Astrocyte (in vitro differentiated cells and primary cell): ENCODE data around the gene P4HB. TPM values are rescaled to one million over a fixed set of nuclear protein-coding genes. Genes with fewer than 3 reads are reported as not detected.

Source experiments
- DNase-seq: peaks from one replicate; pipeline ENCODE4 v3.0.0-alpha.2; 2010; ENCODE audit warnings: low read depth
- FAIRE-seq: peaks from 2 replicates; lab custom pipeline; 2011; peaks lifted over from hg19 to GRCh38; lab: Jason Lieb, UNC
- H2AFZ ChIP-seq: 2 replicates; pipeline ENCODE4 v1.6.0; 2012; ENCODE audit warnings: low read depth, low read length, inconsistent platforms
- H3K27ac ChIP-seq: 2 replicates; pipeline ENCODE4 v1.5.1; 2011; ENCODE audit warnings: low read depth, low read length, inconsistent platforms
- H3K27me3 ChIP-seq: 2 replicates; pipeline ENCODE4 v1.6.0; 2011; ENCODE audit warnings: low read length, inconsistent platforms; ENCODE audit not compliant: insufficient read depth
- H3K36me3 ChIP-seq: 2 replicates; pipeline ENCODE4 v1.5.1; 2011; ENCODE audit warnings: low read length, inconsistent platforms; ENCODE audit not compliant: insufficient read depth
- H3K4me1 ChIP-seq: 2 replicates; pipeline ENCODE4 v1.5.1; 2011; ENCODE audit warnings: low read length, inconsistent platforms; ENCODE audit not compliant: insufficient read depth
- H3K4me2 ChIP-seq: 2 replicates; pipeline ENCODE4 v1.6.0; 2012; ENCODE audit warnings: low read length, inconsistent platforms
- H3K4me3 ChIP-seq: 2 replicates; pipeline ENCODE4 v1.5.1; 2011; ENCODE audit warnings: low read depth, mild to moderate bottlenecking, low read length, inconsistent platforms; ENCODE audit not compliant: insufficient read depth
- H3K79me2 ChIP-seq: 2 replicates; pipeline ENCODE4 v1.6.0; 2012; ENCODE audit warnings: mild to moderate bottlenecking, low read length, inconsistent platforms; ENCODE audit not compliant: insufficient read depth
- H3K9ac ChIP-seq: 2 replicates; pipeline ENCODE4 v1.6.0; 2012; ENCODE audit warnings: mild to moderate bottlenecking, low read length, inconsistent platforms
- H3K9me3 ChIP-seq: 2 replicates; pipeline ENCODE4 v1.5.1; 2012; ENCODE audit warnings: low read depth, mild to moderate bottlenecking, low read length, inconsistent platforms; ENCODE audit not compliant: insufficient read depth
- H4K20me1 ChIP-seq: 2 replicates; pipeline ENCODE4 v1.6.0; 2012; ENCODE audit warnings: low read length, inconsistent platforms; ENCODE audit not compliant: insufficient read depth
- H3K27ac Mint-ChIP-seq: one replicate; pipeline ENCODE4 v1.8.0; 2021; ENCODE audit warnings: mild to moderate bottlenecking, mixed read lengths; ENCODE audit not compliant: unreplicated experiment
- H3K27me3 Mint-ChIP-seq: one replicate; pipeline ENCODE4 v1.8.0; 2021; ENCODE audit warnings: low read depth, mixed read lengths; ENCODE audit not compliant: unreplicated experiment
- H3K36me3 Mint-ChIP-seq: one replicate; pipeline ENCODE4 v1.8.0; 2021; ENCODE audit warnings: low read depth, mixed read lengths; ENCODE audit not compliant: unreplicated experiment
- H3K4me1 Mint-ChIP-seq: one replicate; pipeline ENCODE4 v1.8.0; 2021; ENCODE audit warnings: low read depth, mixed read lengths; ENCODE audit not compliant: unreplicated experiment
- H3K4me3 Mint-ChIP-seq: one replicate; pipeline ENCODE4 v1.8.0; 2021; ENCODE audit warnings: mild to moderate bottlenecking, moderate library complexity, mixed read lengths; ENCODE audit not compliant: unreplicated experiment
- H3K9me3 Mint-ChIP-seq: one replicate; pipeline ENCODE4 v1.8.0; 2021; ENCODE audit warnings: mild to moderate bottlenecking, mixed read lengths; ENCODE audit not compliant: unreplicated experiment
- CTCF ChIP-seq: IDR thresholded peaks from 2 replicates; pipeline ENCODE4 v1.5.1; 2011; ENCODE audit warnings: low read depth, mild to moderate bottlenecking, inconsistent platforms, low read length, moderate library complexity; ENCODE audit not compliant: insufficient read depth
- EZH2 ChIP-seq: IDR thresholded peaks from 2 replicates; pipeline ENCODE4 v1.6.1; 2012; ENCODE audit warnings: mild to moderate bottlenecking, low read length, inconsistent platforms; ENCODE audit not compliant: insufficient read depth
- total RNA-seq: library from RNA; stranded (reverse); gene quantifications from 2 replicates; pipeline ENCODE4 v1.2.1, GENCODE V29; 2021

P4HB gene
- total RNA-seq, 1 donor from 2014 or later = 1,268 TPM

- TF ChIP-seq CTCF (no peak), EZH2 (peak; percentile 100)
- H3K27ac Mint-ChIP-seq = peak overlapping the region; percentile 99
- H3K4me3 Mint-ChIP-seq = peak overlapping the region; percentile 93
- peak overlapping the region; percentile 96 for H3K4me2 ChIP-seq
- peaks cover 33% of the 10 kb centered on the region for H3K4me1 Mint-ChIP-seq
- peaks cover 13% of the 10 kb centered on the region for H3K36me3 ChIP-seq
- DNase-seq = peak; percentile 100
- peak overlapping the region; percentile 94 for H3K4me3 ChIP-seq
- peaks cover 88% of the 10 kb centered on the region for H3K79me2 ChIP-seq
- H3K9ac ChIP-seq = peak overlapping the region; percentile 97
- no peaks in the 10 kb centered on the region for H3K27me3 Mint-ChIP-seq
- H3K9me3 Mint-ChIP-seq = no peaks in the 10 kb centered on the region
- H4K20me1 ChIP-seq = peaks cover 66% of the 10 kb centered on the region
- H3K27me3 ChIP-seq = no peaks in the 10 kb centered on the region
- peak; percentile 81 for FAIRE-seq
- H3K36me3 Mint-ChIP-seq = peaks cover 11% of the 10 kb centered on the region
- peak overlapping the region; percentile 97 for H3K27ac ChIP-seq
- peak overlapping the region; percentile 63 for H2AFZ ChIP-seq
- peaks cover 31% of the 10 kb centered on the region for H3K4me1 ChIP-seq
- no peaks in the 10 kb centered on the region for H3K9me3 ChIP-seq
Measured at GRCh38 chr17:81860756-81861568, 627 bp upstream of the P4HB start.

GRCh38 chr17:81858967-81859905, 1.1 kb downstream of the P4HB start:
- H3K36me3 ChIP-seq = peaks cover 22% of the 10 kb centered on the region
- FAIRE-seq = no peak
- TF ChIP-seq CTCF = no peak
- TF ChIP-seq EZH2 = no peak

More at GRCh38 chr17:81858967-81859905, 1.1 kb downstream of the P4HB start:
- Histone ChIP-seq H3K4me2 (peak overlapping the region; percentile 94), H3K4me3 (peak overlapping the region; percentile 97), H3K9me3 (no peaks in the 10 kb centered on the region), H3K27me3 (no peaks in the 10 kb centered on the region), H3K4me1 (peaks cover 30% of the 10 kb centered on the region), H2AFZ (no peak overlapping the region), H3K79me2 (peaks cover 92% of the 10 kb centered on the region), H4K20me1 (peaks cover 66% of the 10 kb centered on the region), H3K27ac (peak overlapping the region; percentile 58), H3K9ac (peak overlapping the region; percentile 94)
- Mint-ChIP-seq H3K27ac (peak overlapping the region; percentile 71), H3K36me3 (peaks cover 14% of the 10 kb centered on the region), H3K9me3 (no peaks in the 10 kb centered on the region), H3K27me3 (no peaks in the 10 kb centered on the region), H3K4me1 (peaks cover 31% of the 10 kb centered on the region), H3K4me3 (peak overlapping the region; percentile 89)
- no peak for DNase-seq
